ENCODE data around the gene KLK15.

DNA sequence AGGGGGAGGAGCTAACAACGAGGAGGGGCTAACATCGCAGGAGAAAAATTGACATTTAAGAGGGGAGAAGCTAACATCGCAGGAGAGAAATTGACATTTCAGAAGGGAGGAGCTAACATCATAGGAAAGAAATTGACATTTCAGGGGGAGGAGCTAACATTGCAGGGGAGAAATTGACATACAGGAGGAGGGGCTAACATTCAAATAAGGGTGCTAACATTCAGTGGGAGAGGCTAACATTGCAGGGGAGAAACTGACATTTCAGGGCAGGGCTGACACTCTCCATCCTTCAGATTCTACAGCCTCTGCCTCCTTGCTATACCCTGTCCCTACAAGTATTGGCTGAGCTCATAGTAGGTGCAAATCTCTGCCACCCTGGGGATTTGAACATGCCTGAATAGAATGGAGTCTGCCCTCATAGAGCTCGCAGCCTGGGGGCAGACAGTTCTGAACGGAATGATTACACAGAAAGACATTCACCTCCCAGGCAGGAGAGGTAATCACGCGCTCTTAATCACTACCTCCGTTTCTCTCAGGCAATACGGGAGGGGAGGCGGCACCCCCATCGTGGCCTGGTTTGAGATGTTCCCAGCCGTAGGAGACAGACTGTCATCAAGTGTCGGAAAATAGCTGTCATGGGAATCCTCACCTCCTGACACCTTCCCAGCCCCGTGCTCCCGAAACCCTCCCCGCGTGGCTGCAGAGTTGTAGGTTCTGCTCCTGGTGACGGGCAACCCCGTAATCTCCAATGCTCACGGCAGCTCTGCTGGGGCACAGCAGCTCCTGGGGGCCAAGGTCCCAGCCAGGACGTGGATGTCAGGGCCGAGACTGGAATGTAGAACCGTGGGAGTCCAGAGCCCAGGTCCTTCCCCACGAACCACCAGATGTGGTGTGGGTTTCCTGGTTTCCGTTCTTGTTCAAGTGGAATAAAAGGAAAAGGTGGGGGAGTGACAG lies 53.6 kb downstream of the KLK15 start:
- TF ChIP-seq, protein P1, sequence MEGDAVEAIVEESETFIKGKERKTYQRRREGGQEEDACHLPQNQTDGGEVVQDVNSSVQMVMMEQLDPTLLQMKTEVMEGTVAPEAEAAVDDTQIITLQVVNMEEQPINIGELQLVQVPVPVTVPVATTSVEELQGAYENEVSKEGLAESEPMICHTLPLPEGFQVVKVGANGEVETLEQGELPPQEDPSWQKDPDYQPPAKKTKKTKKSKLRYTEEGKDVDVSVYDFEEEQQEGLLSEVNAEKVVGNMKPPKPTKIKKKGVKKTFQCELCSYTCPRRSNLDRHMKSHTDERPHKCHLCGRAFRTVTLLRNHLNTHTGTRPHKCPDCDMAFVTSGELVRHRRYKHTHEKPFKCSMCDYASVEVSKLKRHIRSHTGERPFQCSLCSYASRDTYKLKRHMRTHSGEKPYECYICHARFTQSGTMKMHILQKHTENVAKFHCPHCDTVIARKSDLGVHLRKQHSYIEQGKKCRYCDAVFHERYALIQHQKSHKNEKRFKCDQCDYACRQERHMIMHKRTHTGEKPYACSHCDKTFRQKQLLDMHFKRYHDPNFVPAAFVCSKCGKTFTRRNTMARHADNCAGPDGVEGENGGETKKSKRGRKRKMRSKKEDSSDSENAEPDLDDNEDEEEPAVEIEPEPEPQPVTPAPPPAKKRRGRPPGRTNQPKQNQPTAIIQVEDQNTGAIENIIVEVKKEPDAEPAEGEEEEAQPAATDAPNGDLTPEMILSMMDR (IDR thresholded peaks at IDR 0.05) = no peak
- no peak for TF ChIP-seq POLR2A (IDR thresholded peaks at IDR 0.05)

Measured in gastroesophageal sphincter (tissue), 3 donors.